GM19438 (cell line): Measurements from ENCODE around the gene S100P.

ENCODE experiments used
- ATAC-seq: cut with Tn5 transposase; IDR thresholded peaks from one replicate; pipeline ENCODE4 v1.9.1; 2021; ENCODE audit warnings: low read depth; ENCODE audit not compliant: unreplicated experiment

The S100P gene

GRCh38 chr4:6742989-6743388 is 49.3 kb downstream of the S100P start:
- ATAC-seq, result no peak
